PC-3 (cell line): ENCODE results near the gene FERMT3.

Source experiments
- CTCF ChIP-seq: fragments of 300-600 bp; sonication (generic); conservative IDR thresholded peaks from 2 replicates; pipeline ENCODE4 v1.5.1; 2017; ENCODE audit warnings: antibody characterized with exemption, low read depth, mild to moderate bottlenecking, low read length
- EZH2phosphoT487 ChIP-seq: fragments of 300-600 bp; sonication (generic); IDR thresholded peaks from 2 replicates; pipeline ENCODE4 v1.6.1; 2018; ENCODE audit warnings: mild to moderate bottlenecking, antibody characterized with exemption, low read length, borderline replicate concordance

- TF ChIP-seq CTCF = no peak
- TF ChIP-seq EZH2phosphoT487 = no peak
These were observed 23.9 kb downstream of the FERMT3 start, which contains the start of gene DNAJC4 for GRCh38 chr11:64230171-64230984.
